K562 (cell line): ENCODE data around the gene SERINC3.

Experiments used
- CTCF ChIP-seq, 3 experiments: IDR thresholded peaks in 2 of 3; conservative IDR thresholded peaks in 1 of 3; 2 replicates each; pipeline ENCODE4 v1.5.1; 2011 to 2012; ENCODE audit warnings: low read length in 3 of 3, mild to moderate bottlenecking in 3 of 3, control low read depth in 2 of 3, improper control_type of control experiment in 1 of 3, inconsistent platforms in 1 of 3, low read depth in 1 of 3, mixed read lengths in 1 of 3, moderate library complexity in 1 of 3; ENCODE audit not compliant: insufficient read depth in 2 of 3
- FOXA3 ChIP-seq, 2 experiments: fragments of 450-650 bp in 1 of 2; sonication (generic) in 1 of 2; formaldehyde crosslinking; IDR thresholded peaks in 1 of 2; conservative IDR thresholded peaks in 1 of 2; 2 replicates each; pipeline versions ENCODE4 v1.4.0 to v1.8.0; 2020 to 2022; ENCODE audit warnings: mild to moderate bottlenecking in 2 of 2, missing genetic modification reagents in 1 of 2
- HDAC2 ChIP-seq: fragments of 450-650 bp; IDR thresholded peaks from 2 replicates; pipeline ENCODE4 v1.6.1; 2016; ENCODE audit warnings: mild to moderate bottlenecking
- JUND ChIP-seq, 2 experiments: IDR thresholded peaks; 2 replicates in 1 of 2; 3 replicates in 1 of 2; pipeline ENCODE4 v1.6.1; 2011; ENCODE audit warnings: borderline replicate concordance in 2 of 2, low read depth in 2 of 2, low read length in 2 of 2, improper control_type of control experiment in 1 of 2, missing biosample characterization in 1 of 2, missing genetic modification characterization in 1 of 2, missing genetic modification reagents in 1 of 2
- MAFG ChIP-seq: fragments of 450-650 bp; conservative IDR thresholded peaks from 2 replicates; pipeline ENCODE4 v1.6.1; 2016; ENCODE audit warnings: missing genetic modification characterization, missing compliant biosample characterization
- MYBL2 ChIP-seq, 2 experiments: fragments of 450-650 bp in 1 of 2; sonication (generic) in 1 of 2; formaldehyde crosslinking in 1 of 2; IDR thresholded peaks; 2 replicates each; pipeline versions ENCODE4 v1.6.1 to v1.8.1; 2017 to 2022; ENCODE audit warnings: borderline replicate concordance in 1 of 2, inconsistent platforms in 1 of 2, low read depth in 1 of 2, mild to moderate bottlenecking in 1 of 2, missing genetic modification reagents in 1 of 2, moderate library complexity in 1 of 2
- POLR2A ChIP-seq: fragments of 450-650 bp; conservative IDR thresholded peaks from 2 replicates; pipeline ENCODE4 v1.6.1; 2016
- SRF ChIP-seq, 2 experiments: fragments of 250-450, 450-650 bp in 1 of 2; sonication (Bioruptor Pico) in 1 of 2; sonication (generic) in 1 of 2; formaldehyde crosslinking; IDR thresholded peaks; 2 replicates each; pipeline versions ENCODE4 v1.5.0 to v1.5.1; 2020 to 2022; ENCODE audit warnings: mild to moderate bottlenecking in 1 of 2, missing genetic modification reagents in 1 of 2
- TAF1 ChIP-seq: IDR thresholded peaks from 2 replicates; pipeline ENCODE4 v1.6.1; 2011; ENCODE audit warnings: mild to moderate bottlenecking, low read length, moderate library complexity; ENCODE audit not compliant: insufficient read depth, control insufficient read depth, severe bottlenecking; ENCODE audit errors: extremely low read depth
- YBX1 ChIP-seq: fragments of 450-650 bp; IDR thresholded peaks from 2 replicates; pipeline ENCODE4 v1.7.1; 2016; ENCODE audit warnings: mild to moderate bottlenecking
- ZEB2 ChIP-seq: fragments of 450-650 bp; IDR thresholded peaks from 2 replicates; pipeline ENCODE4 v1.6.1; 2016
- ZFP91 ChIP-seq: sonication (generic); formaldehyde crosslinking; IDR thresholded peaks from 2 replicates; pipeline ENCODE4 v1.8.0; 2022; ENCODE audit warnings: mild to moderate bottlenecking, missing genetic modification reagents
- ZNF75A ChIP-seq: fragments of 450-650 bp; formaldehyde crosslinking; IDR thresholded peaks from 2 replicates; pipeline ENCODE4 v1.4.0; 2020; ENCODE audit warnings: mild to moderate bottlenecking
- TF ChIP-seq, protein P1 (sequence below): fragments of 450-650 bp; formaldehyde crosslinking; IDR thresholded peaks from 2 replicates; pipeline ENCODE4 v1.4.0; 2022; ENCODE audit warnings: missing genetic modification characterization

DNA sequence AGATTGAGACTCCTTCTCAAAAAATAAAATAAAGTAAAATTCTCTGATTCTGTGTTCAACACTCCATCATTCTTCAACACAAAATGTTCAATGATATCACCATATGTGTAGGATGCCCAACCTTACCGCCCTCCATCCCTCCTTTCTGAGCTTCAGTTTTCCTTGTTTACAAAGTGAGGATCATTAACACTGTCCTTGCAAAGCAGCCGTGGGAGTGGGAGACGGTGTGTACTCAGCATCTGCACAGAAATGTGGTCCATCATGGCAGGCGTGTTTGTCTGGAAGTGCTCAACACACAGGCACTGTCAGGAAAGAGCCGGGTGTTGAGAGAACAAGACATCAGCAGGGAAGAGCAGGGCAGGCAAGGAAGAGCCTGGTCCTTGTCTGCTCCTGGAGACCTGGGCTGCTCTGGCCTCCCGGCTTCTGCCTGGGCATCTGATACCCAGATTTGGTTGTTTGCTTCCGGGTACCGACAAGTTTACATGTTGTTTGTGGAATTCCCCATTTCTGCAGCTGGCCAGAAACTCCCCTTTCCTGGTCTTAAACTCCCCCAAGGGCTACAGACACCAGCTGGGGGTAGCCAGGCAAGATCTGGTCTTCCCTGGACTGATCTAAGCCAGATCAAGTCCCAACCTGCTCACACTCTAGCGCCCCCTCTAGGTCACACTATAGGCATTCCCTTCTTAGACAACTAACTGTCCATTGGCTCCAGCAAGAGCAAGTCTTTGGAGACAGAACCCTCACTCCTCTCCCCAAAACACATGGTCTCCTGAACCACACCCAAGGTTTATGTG lies 72.9 kb downstream of the SERINC3 start:
- TF ChIP-seq YBX1 (no peak), TAF1 (no peak), MAFG (tag) (no peak), JUND (IDR thresholded peaks at IDR 0.05; ENCODE audit: borderline replicate concordance, low read depth, low read length) (no peak), JUND (tag; IDR thresholded peaks at IDR 0.05; ENCODE audit: borderline replicate concordance, low read depth, low read length) (no peak), CTCF (IDR thresholded peaks at IDR 0.05 in 2 of 3, conservative IDR thresholded peaks at IDR 0.05 in 1 of 3; ENCODE audit: insufficient read depth in 2 of 3, low read depth in 1 of 3, low read length in 3 of 3) (peak; percentile 73 to 80 (median 75)), ZEB2 (no peak), FOXA3 (CRISPR knock-in tag; conservative IDR thresholded peaks at IDR 0.05 in 1 of 2, IDR thresholded peaks at IDR 0.05 in 1 of 2) (no peak), POLR2A (no peak), HDAC2 (no peak), MYBL2 (IDR thresholded peaks at IDR 0.05; ENCODE audit: low read depth) (no peak), MYBL2 (CRISPR knock-in tag; IDR thresholded peaks at IDR 0.05; ENCODE audit: borderline replicate concordance) (no peak), SRF (CRISPR knock-in tag; IDR thresholded peaks at IDR 0.05) (no peak), ZNF75A (CRISPR knock-in tag) (no peak), ZFP91 (CRISPR knock-in tag) (no peak)
- TF ChIP-seq, protein P1, sequence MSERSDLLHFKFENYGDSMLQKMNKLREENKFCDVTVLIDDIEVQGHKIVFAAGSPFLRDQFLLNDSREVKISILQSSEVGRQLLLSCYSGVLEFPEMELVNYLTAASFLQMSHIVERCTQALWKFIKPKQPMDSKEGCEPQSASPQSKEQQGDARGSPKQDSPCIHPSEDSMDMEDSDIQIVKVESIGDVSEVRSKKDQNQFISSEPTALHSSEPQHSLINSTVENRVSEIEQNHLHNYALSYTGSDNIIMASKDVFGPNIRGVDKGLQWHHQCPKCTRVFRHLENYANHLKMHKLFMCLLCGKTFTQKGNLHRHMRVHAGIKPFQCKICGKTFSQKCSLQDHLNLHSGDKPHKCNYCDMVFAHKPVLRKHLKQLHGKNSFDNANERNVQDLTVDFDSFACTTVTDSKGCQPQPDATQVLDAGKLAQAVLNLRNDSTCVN = no peak
